ENCODE data around the gene SPECC1L.
A peak's percentile ranks its signal among the peaks of the same experiment; 100 is the strongest.

SPECC1L gene

DNA sequence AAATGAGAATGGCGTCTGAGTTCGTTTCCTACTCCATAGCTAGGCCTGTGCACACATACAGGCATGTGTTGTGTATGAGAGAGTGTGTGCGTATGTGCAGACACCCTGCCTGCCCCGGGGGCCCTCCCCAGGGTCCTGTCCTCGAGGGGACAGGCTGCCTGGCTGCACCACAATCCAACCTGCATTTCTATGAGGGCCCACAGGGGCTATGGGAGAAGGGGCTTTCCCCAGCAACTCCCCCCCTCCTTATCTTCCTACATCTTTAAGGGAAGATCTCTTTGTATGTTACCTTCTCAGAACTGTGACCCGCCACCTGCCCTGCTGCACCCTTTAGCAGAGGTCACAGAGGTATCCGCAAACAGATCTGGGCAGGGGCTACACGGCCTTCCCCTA lies 171.7 kb downstream of the SPECC1L start:
- Mint-ChIP-seq H3K36me3 (ENCODE audit: low read depth) (peaks cover 21% of the 10 kb centered on the region), H3K27me3 (ENCODE audit: low read depth) (no peaks in the 10 kb centered on the region), H3K4me1 (ENCODE audit: low read depth) (peaks cover 21% of the 10 kb centered on the region), H3K27ac (no peak overlapping the region), H3K4me3 (no peak overlapping the region), H3K9me3 (no peaks in the 10 kb centered on the region)
- DNase-seq (ENCODE audit: low spot score): no peak

GRCh38 chr22:24443668-24444067 lies 173.0 kb downstream of the SPECC1L start:
- Mint-ChIP-seq H3K4me1 (ENCODE audit: low read depth) (peaks cover 11% of the 10 kb centered on the region), H3K27me3 (ENCODE audit: low read depth) (no peaks in the 10 kb centered on the region), H3K27ac (no peak overlapping the region), H3K36me3 (ENCODE audit: low read depth) (peaks cover 21% of the 10 kb centered on the region), H3K9me3 (no peaks in the 10 kb centered on the region), H3K4me3 (no peak overlapping the region)
- DNase-seq (ENCODE audit: low spot score): no peak

DNA sequence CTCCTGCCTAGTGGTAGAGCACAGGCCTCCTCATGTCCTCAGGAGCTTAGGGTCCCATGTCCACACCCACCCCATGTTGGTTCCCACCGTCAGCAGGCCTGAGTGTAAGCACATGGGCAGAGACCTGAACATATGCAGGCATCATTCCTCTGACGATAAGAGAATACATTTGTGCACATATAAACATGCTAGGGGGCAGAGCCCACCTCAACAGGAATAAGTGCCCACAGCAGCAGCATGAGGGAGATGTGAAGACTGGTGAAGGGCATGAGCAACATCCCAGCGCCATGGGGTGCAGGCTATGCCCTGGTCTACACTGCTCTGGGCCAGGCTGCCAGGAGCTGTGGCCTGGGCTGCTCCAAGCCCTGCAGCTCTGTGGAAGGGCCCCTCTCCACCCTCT lies 173.6 kb downstream of the SPECC1L start:
- Mint-ChIP-seq H3K27me3 (ENCODE audit: low read depth) (no peaks in the 10 kb centered on the region), H3K9me3 (no peaks in the 10 kb centered on the region), H3K4me1 (ENCODE audit: low read depth) (peaks cover 11% of the 10 kb centered on the region), H3K4me3 (no peak overlapping the region), H3K27ac (no peak overlapping the region), H3K36me3 (ENCODE audit: low read depth) (peaks cover 19% of the 10 kb centered on the region)
- no peak for DNase-seq (ENCODE audit: low spot score)

DNA sequence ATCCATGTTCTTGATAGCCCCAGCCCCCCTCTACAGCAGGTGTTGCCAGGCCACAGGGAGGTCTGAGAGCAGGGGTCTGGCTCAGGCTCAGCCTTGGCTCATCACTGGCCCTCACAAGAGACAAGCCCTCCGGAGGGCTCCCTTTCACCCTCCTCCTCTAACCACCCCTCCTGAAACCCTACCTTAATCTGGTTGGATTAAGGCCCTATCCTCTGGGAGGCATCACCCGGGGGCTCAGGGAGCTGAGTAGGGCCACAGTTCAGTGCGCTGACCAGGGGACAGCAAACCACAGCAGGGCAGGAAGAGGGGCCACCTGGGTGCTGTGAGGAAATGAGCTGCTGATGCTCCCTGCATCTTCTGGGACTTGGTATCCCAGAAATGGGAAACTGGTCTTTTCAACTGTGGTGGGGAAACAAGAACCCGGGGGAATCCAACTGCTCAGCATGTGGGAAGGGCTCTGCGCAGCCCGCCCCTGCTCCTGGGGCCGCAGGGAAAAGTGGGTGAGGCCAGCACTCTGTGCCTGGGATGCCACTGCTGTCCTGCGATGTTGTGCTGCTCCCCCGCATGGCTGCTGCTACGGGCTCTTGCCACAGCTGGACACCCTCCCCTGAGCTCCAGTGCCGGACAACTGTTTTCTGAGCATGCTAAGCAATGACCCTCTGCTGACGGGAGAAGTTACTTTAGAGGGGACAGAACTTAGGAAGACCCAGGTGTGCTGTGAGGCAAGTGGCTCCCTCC lies 174.3 kb downstream of the SPECC1L start:
- Mint-ChIP-seq H3K9me3 (no peaks in the 10 kb centered on the region), H3K27ac (no peak overlapping the region), H3K4me3 (no peak overlapping the region), H3K36me3 (ENCODE audit: low read depth) (peaks cover 17% of the 10 kb centered on the region), H3K27me3 (ENCODE audit: low read depth) (no peaks in the 10 kb centered on the region), H3K4me1 (ENCODE audit: low read depth) (peaks cover 11% of the 10 kb centered on the region)
- no peak for DNase-seq (ENCODE audit: low spot score)

GRCh38 chr22:24445481-24446259 lies 175.0 kb downstream of the SPECC1L start:
- Mint-ChIP-seq H3K27ac (no peak overlapping the region), H3K9me3 (no peaks in the 10 kb centered on the region), H3K4me1 (ENCODE audit: low read depth) (peaks cover 9% of the 10 kb centered on the region), H3K4me3 (no peak overlapping the region), H3K27me3 (ENCODE audit: low read depth) (no peaks in the 10 kb centered on the region), H3K36me3 (ENCODE audit: low read depth) (peaks cover 16% of the 10 kb centered on the region)
- DNase-seq (ENCODE audit: low spot score): peak; percentile 50

DNA sequence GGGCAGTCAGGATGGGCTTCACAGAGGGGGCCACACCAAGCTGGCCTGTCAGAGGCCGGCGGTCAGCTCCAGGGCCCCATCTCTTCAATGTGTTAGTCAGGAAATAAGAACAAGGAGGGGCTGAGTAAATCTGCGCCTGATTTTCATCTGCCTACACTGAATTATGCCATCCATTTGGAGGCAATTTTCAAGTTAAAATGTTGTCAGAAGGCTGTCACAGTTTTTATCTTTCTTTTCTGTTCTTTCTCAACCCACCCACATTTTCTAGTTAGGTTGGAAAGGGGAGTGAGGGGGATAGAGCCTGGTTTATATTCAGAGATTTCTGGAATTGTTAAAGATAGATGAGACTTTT lies 175.6 kb downstream of the SPECC1L start:
- Mint-ChIP-seq H3K4me3 (no peak overlapping the region), H3K36me3 (ENCODE audit: low read depth) (peaks cover 11% of the 10 kb centered on the region), H3K9me3 (no peaks in the 10 kb centered on the region), H3K27ac (no peak overlapping the region), H3K27me3 (ENCODE audit: low read depth) (no peaks in the 10 kb centered on the region), H3K4me1 (ENCODE audit: low read depth) (peaks cover 6% of the 10 kb centered on the region)
- DNase-seq (ENCODE audit: low spot score): no peak

GRCh38 chr22:24450610-24451009 lies 180.0 kb downstream of the SPECC1L start:
- Mint-ChIP-seq H3K9me3 (no peaks in the 10 kb centered on the region), H3K4me1 (ENCODE audit: low read depth) (peaks cover 5% of the 10 kb centered on the region), H3K4me3 (no peak overlapping the region), H3K27ac (no peak overlapping the region), H3K27me3 (ENCODE audit: low read depth) (peaks cover 8% of the 10 kb centered on the region), H3K36me3 (ENCODE audit: low read depth) (no peaks in the 10 kb centered on the region)
- no peak for DNase-seq (ENCODE audit: low spot score)

GRCh38 chr22:24451162-24451561 lies 180.5 kb downstream of the SPECC1L start:
- no peak for DNase-seq (ENCODE audit: low spot score)
- Mint-ChIP-seq H3K36me3 (ENCODE audit: low read depth) (no peaks in the 10 kb centered on the region), H3K4me3 (no peak overlapping the region), H3K4me1 (ENCODE audit: low read depth) (peaks cover 5% of the 10 kb centered on the region), H3K9me3 (no peaks in the 10 kb centered on the region), H3K27ac (no peak overlapping the region), H3K27me3 (ENCODE audit: low read depth) (peaks cover 8% of the 10 kb centered on the region)

DNA sequence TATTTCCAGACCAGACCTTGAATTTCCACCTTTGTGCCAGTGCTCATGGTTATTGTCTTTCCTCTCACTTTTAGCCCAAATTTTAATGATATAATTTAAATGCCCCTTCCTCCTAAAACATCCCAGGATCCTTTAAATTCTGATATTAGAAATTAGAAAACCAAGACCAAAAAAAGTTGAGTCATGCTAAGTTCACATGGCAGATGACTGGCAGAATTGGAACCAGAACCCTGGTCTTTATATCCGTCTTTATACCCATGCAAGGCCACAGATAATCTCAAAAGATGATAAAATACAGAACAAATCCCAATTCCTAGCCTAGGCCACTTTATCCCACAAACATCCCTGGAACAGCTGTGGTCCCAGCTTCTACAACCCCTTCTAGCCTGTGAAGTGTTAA lies 183.2 kb downstream of the SPECC1L start:
- H3K27ac Mint-ChIP-seq: no peak overlapping the region
- no peak overlapping the region for H3K4me3 Mint-ChIP-seq
- no peaks in the 10 kb centered on the region for H3K36me3 Mint-ChIP-seq (ENCODE audit: low read depth)
- no peak for DNase-seq (ENCODE audit: low spot score)
- H3K4me1 Mint-ChIP-seq (ENCODE audit: low read depth): peaks cover 5% of the 10 kb centered on the region
- H3K9me3 Mint-ChIP-seq: no peaks in the 10 kb centered on the region
- peaks cover 8% of the 10 kb centered on the region for H3K27me3 Mint-ChIP-seq (ENCODE audit: low read depth)

DNA sequence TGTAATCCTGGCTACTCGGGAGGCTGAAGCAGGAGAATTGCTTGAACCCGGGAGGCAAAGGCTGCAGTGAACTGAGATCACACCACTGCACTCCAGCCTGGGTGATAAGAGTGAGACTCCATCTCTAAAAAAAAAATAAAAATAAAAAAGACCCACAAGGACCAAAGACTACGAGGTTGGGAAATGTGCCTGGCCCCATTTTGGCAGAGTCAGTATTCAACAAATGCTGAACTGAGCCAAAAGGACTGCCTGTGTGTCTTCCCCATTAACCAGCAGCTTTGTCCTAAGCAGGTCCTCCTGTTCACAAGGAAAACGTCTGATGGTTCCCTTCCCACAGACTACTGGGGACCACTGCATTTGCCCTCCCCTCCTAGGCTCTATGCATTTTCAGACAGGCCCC lies 184.4 kb downstream of the SPECC1L start:
- Mint-ChIP-seq H3K4me3 (no peak overlapping the region), H3K9me3 (no peaks in the 10 kb centered on the region), H3K36me3 (ENCODE audit: low read depth) (no peaks in the 10 kb centered on the region), H3K27me3 (ENCODE audit: low read depth) (peaks cover 8% of the 10 kb centered on the region), H3K27ac (no peak overlapping the region), H3K4me1 (ENCODE audit: low read depth) (peaks cover 11% of the 10 kb centered on the region)
- no peak for DNase-seq (ENCODE audit: low spot score)

GRCh38 chr22:24455751-24456426 lies 185.3 kb downstream of the SPECC1L start:
- Mint-ChIP-seq H3K27ac (no peak overlapping the region), H3K36me3 (ENCODE audit: low read depth) (no peaks in the 10 kb centered on the region), H3K9me3 (no peaks in the 10 kb centered on the region), H3K4me1 (ENCODE audit: low read depth) (peaks cover 13% of the 10 kb centered on the region), H3K27me3 (ENCODE audit: low read depth) (peaks cover 8% of the 10 kb centered on the region), H3K4me3 (no peak overlapping the region)
- no peak for DNase-seq (ENCODE audit: low spot score)

GRCh38 chr22:24457894-24458420 lies 187.3 kb downstream of the SPECC1L start:
- DNase-seq (ENCODE audit: low spot score): no peak
- no peaks in the 10 kb centered on the region for H3K36me3 Mint-ChIP-seq (ENCODE audit: low read depth)
- no peak overlapping the region for H3K27ac Mint-ChIP-seq
- peaks cover 8% of the 10 kb centered on the region for H3K27me3 Mint-ChIP-seq (ENCODE audit: low read depth)
- H3K4me3 Mint-ChIP-seq: no peak overlapping the region
- no peaks in the 10 kb centered on the region for H3K9me3 Mint-ChIP-seq
- peaks cover 11% of the 10 kb centered on the region for H3K4me1 Mint-ChIP-seq (ENCODE audit: low read depth)

- Mint-ChIP-seq H3K9me3 (no peaks in the 10 kb centered on the region), H3K27ac (no peak overlapping the region), H3K36me3 (ENCODE audit: low read depth) (no peaks in the 10 kb centered on the region), H3K27me3 (ENCODE audit: low read depth) (no peaks in the 10 kb centered on the region), H3K4me3 (no peak overlapping the region), H3K4me1 (ENCODE audit: low read depth) (peaks cover 11% of the 10 kb centered on the region)
- no peak for DNase-seq (ENCODE audit: low spot score)
Measured at GRCh38 chr22:24459911-24460310, 189.3 kb downstream of the SPECC1L start.

Measured in T-helper 2 cell treated with Interferon-gamma antibody and Interleukin-4, amounts not matched to agents 5 μg/mL and 100 μg/mL, for 36 hours (primary cell).